H9 (cell line): ENCODE results near the gene MIER1. TPM values are rescaled to one million over a fixed set of nuclear protein-coding genes. Genes with fewer than 3 reads are reported as not detected.

ENCODE experiments used
- DNase-seq: peaks from one replicate; pipeline ENCODE4 v3.0.0-alpha.2; 2017
- H2AFZ ChIP-seq: one replicate; pipeline ENCODE4 v1.6.1; 2013; ENCODE audit warnings: mild to moderate bottlenecking, low read length, control low read depth, moderate library complexity
- H2AK5ac ChIP-seq: 2 replicates; pipeline ENCODE4 v1.6.1; 2013; ENCODE audit warnings: low read length, control low read depth, mixed read lengths; ENCODE audit not compliant: insufficient read length
- H2BK120ac ChIP-seq: one replicate; pipeline ENCODE4 v1.6.1; 2013; ENCODE audit warnings: low read depth, mild to moderate bottlenecking, low read length, control low read depth, inconsistent platforms; ENCODE audit not compliant: poor library complexity, severe bottlenecking
- H2BK12ac ChIP-seq: 2 replicates; pipeline ENCODE4 v1.6.1; 2013; ENCODE audit warnings: low read length, control low read depth, mixed read lengths, low read depth; ENCODE audit not compliant: insufficient read length
- H2BK15ac ChIP-seq: 2 replicates; pipeline ENCODE4 v1.6.1; 2013; ENCODE audit warnings: low read depth, low read length, control low read depth
- H2BK20ac ChIP-seq: one replicate; pipeline ENCODE4 v1.6.1; 2013; ENCODE audit warnings: low read depth, mild to moderate bottlenecking, low read length, control low read depth, inconsistent platforms; ENCODE audit not compliant: poor library complexity, severe bottlenecking
- H2BK5ac ChIP-seq: 2 replicates; pipeline ENCODE4 v1.6.1; 2013; ENCODE audit warnings: low read length, control low read depth, mixed read lengths; ENCODE audit not compliant: insufficient read length
- H3K14ac ChIP-seq: 2 replicates; pipeline ENCODE4 v1.6.1; 2013; ENCODE audit warnings: low read length, control low read depth; ENCODE audit not compliant: insufficient read depth
- H3K18ac ChIP-seq: 2 replicates; pipeline ENCODE4 v1.6.1; 2013; ENCODE audit warnings: low read depth, mild to moderate bottlenecking, mixed read lengths, low read length, control low read depth; ENCODE audit not compliant: insufficient read length
- H3K23ac ChIP-seq: 2 replicates; pipeline ENCODE4 v1.6.1; 2013; ENCODE audit warnings: low read length, control low read depth, mixed read lengths, low read depth; ENCODE audit not compliant: insufficient read length
- H3K23me2 ChIP-seq: 2 replicates; pipeline ENCODE4 v1.6.1; 2013; ENCODE audit warnings: low read depth, mild to moderate bottlenecking, mixed read lengths, low read length, control low read depth; ENCODE audit not compliant: insufficient read length, poor library complexity, severe bottlenecking
- H3K27ac ChIP-seq: 2 replicates; pipeline ENCODE4 v1.5.1; 2013; ENCODE audit warnings: low read length, control low read depth, mixed read lengths, low read depth; ENCODE audit not compliant: insufficient read length
- H3K27me3 ChIP-seq: 2 replicates; pipeline ENCODE4 v1.6.1; 2013; ENCODE audit warnings: low read length, control low read depth, inconsistent platforms; ENCODE audit not compliant: insufficient read depth
- H3K4ac ChIP-seq: 2 replicates; pipeline ENCODE4 v1.6.1; 2013; ENCODE audit warnings: low read depth, mild to moderate bottlenecking, control low read depth, inconsistent platforms, low read length, moderate library complexity
- H3K4me1 ChIP-seq: 2 replicates; pipeline ENCODE4 v1.6.1; 2013; ENCODE audit warnings: low read length, control low read depth, inconsistent platforms; ENCODE audit not compliant: insufficient read depth
- H3K4me2 ChIP-seq: 2 replicates; pipeline ENCODE4 v1.6.1; 2013; ENCODE audit warnings: low read length, control low read depth, mixed read lengths; ENCODE audit not compliant: insufficient read length, insufficient read depth
- H3K56ac ChIP-seq: 2 replicates; pipeline ENCODE4 v1.6.1; 2013; ENCODE audit warnings: low read depth, mild to moderate bottlenecking, mixed read lengths, low read length, control low read depth; ENCODE audit not compliant: insufficient read length
- H3K79me1 ChIP-seq: 2 replicates; pipeline ENCODE4 v1.6.1; 2013; ENCODE audit warnings: low read depth, mild to moderate bottlenecking, moderate library complexity, low read length, control low read depth, inconsistent platforms; ENCODE audit not compliant: insufficient read depth, poor library complexity, severe bottlenecking
- H3K79me2 ChIP-seq: 2 replicates; pipeline ENCODE4 v1.6.1; 2013; ENCODE audit warnings: low read length, control low read depth, inconsistent platforms; ENCODE audit not compliant: insufficient read depth
- H3K9ac ChIP-seq: 2 replicates; pipeline ENCODE4 v1.6.1; 2013; ENCODE audit warnings: low read length, control low read depth, mixed read lengths; ENCODE audit not compliant: insufficient read length; ENCODE audit errors: extremely low read depth
- H3K9me3 ChIP-seq: one replicate; pipeline ENCODE4 v1.6.1; 2013; ENCODE audit warnings: low read depth, low read length, inconsistent platforms; ENCODE audit not compliant: control insufficient read depth
- H3T11ph ChIP-seq: one replicate; pipeline ENCODE4 v1.6.1; 2013; ENCODE audit warnings: mild to moderate bottlenecking, low read length, control low read depth, inconsistent platforms
- H4K20me1 ChIP-seq: one replicate; pipeline ENCODE4 v1.6.1; 2013; ENCODE audit not compliant: control insufficient read depth, insufficient read length, insufficient read depth
- H4K5ac ChIP-seq: 2 replicates; pipeline ENCODE4 v1.6.1; 2013; ENCODE audit warnings: low read depth, mild to moderate bottlenecking, mixed read lengths, low read length, control low read depth; ENCODE audit not compliant: insufficient read length
- H4K8ac ChIP-seq: replicated peaks from 2 replicates; pipeline ENCODE4 v1.6.1; 2013; ENCODE audit warnings: low read length, control low read depth, mixed read lengths, low read depth; ENCODE audit not compliant: insufficient read length
- H4K91ac ChIP-seq: 2 replicates; pipeline ENCODE4 v1.6.1; 2013; ENCODE audit warnings: low read depth, mild to moderate bottlenecking, moderate library complexity, mixed read lengths, low read length, control low read depth; ENCODE audit not compliant: insufficient read length
- H3K27ac Mint-ChIP-seq, 3 experiments: 2 replicates in 2 of 3; 3 replicates in 1 of 3; pipeline ENCODE4 v1.8.0; 2020 to 2021; ENCODE audit warnings: mixed read lengths in 3 of 3, mild to moderate bottlenecking in 1 of 3, moderate library complexity in 1 of 3
- H3K27me3 Mint-ChIP-seq: 2 replicates; pipeline ENCODE4 v1.8.0; 2021; ENCODE audit warnings: low read depth, mild to moderate bottlenecking, moderate library complexity, mixed read lengths
- H3K36me3 Mint-ChIP-seq, 3 experiments: 2 replicates in 2 of 3; 3 replicates in 1 of 3; pipeline ENCODE4 v1.8.0; 2020 to 2021; ENCODE audit warnings: low read depth in 3 of 3, mixed read lengths in 3 of 3; ENCODE audit not compliant: insufficient read depth in 1 of 3
- H3K4me1 Mint-ChIP-seq, 2 experiments: 2 replicates each; pipeline ENCODE4 v1.8.0; 2020; ENCODE audit warnings: mixed read lengths in 2 of 2
- H3K4me3 Mint-ChIP-seq, 2 experiments: 2 replicates in 1 of 2; 3 replicates in 1 of 2; pipeline ENCODE4 v1.8.0; 2020 to 2021; ENCODE audit warnings: mild to moderate bottlenecking in 2 of 2, mixed read lengths in 2 of 2, moderate library complexity in 1 of 2
- H3K9me3 Mint-ChIP-seq, 2 experiments: 2 replicates in 1 of 2; 3 replicates in 1 of 2; pipeline ENCODE4 v1.8.0; 2020; ENCODE audit warnings: mild to moderate bottlenecking in 2 of 2, mixed read lengths in 2 of 2, moderate library complexity in 1 of 2
- CTCF ChIP-seq: fragments of 200-600 bp; sonication (generic); conservative IDR thresholded peaks from 3 replicates; pipeline ENCODE4 v1.8.0; 2021; ENCODE audit warnings: antibody characterized with exemption, mild to moderate bottlenecking
- WGBS: extraction: QIAGEN DNeasy Blood & Tissue Kit; methylation state at CpG from one replicate; pipeline ENCODE4 v1.1.7; 2013; ENCODE audit warnings: missing lambda C conversion rate, low lambda C conversion rate, mixed read lengths; ENCODE audit not compliant: insufficient read length; ENCODE audit errors: extremely low coverage; 5-methylcytosine and 5-hydroxymethylcytosine counted together
- total RNA-seq: library from RNA; stranded (reverse); gene quantifications from 2 replicates; pipeline ENCODE4 v1.2.1, GENCODE V29; 2021

Gene MIER1
- total RNA-seq, 1 experiment from 2014 or later = 28.5 TPM

GRCh38 chr1:66916320-66916719 lies 8.5 kb upstream of the MIER1 start:
- Histone ChIP-seq H2AK5ac (no peak overlapping the region), H2BK15ac (no peak overlapping the region), H3K9me3 (no peaks in the 10 kb centered on the region), H3K4ac (no peak overlapping the region), H3K4me2 (no peak overlapping the region), H3K27ac (no peak overlapping the region), H3K14ac (no peak overlapping the region), H2BK20ac (no peak overlapping the region), H3K79me2 (no peaks in the 10 kb centered on the region), H3K9ac (no peak overlapping the region), H4K5ac (no peak overlapping the region), H4K8ac (no peak overlapping the region), H2BK120ac (no peak overlapping the region), H3K4me1 (0 out of 2 replicates have a peak, but pooled peaks cover under 1% of the 10 kb centered on the region), H2BK12ac (no peak overlapping the region), H3K79me1 (no peaks in the 10 kb centered on the region), H3K56ac (no peak overlapping the region), H4K91ac (no peak overlapping the region), H3T11ph (no peak overlapping the region), H4K20me1 (no peaks in the 10 kb centered on the region), H3K18ac (no peak overlapping the region), H3K27me3 (no peaks in the 10 kb centered on the region), H2BK5ac (no peak overlapping the region), H3K23me2 (no peaks in the 10 kb centered on the region), H3K23ac (no peak overlapping the region), H2AFZ (no peak overlapping the region)
- TF ChIP-seq CTCF = no peak
- Mint-ChIP-seq H3K9me3 (peaks cover 0 to 2% of the 10 kb centered on the region in 2 experiments; a peak in 2 of 5 replicates), H3K4me3 (no peak overlapping the region), H3K36me3 (peaks cover 3 to 24% (median 16%) of the 10 kb centered on the region in 3 experiments; a peak in 6 of 7 replicates), H3K4me1 (peaks cover 10 to 12% of the 10 kb centered on the region in 2 experiments), H3K27me3 (no peaks in the 10 kb centered on the region), H3K27ac (no peak overlapping the region)
- WGBS = no CpG with 5 or more reads among the region's 2 CpGs
- no peak for DNase-seq
